IPS-NIHi11 (cell line): ENCODE results near the gene DAPK3.
"Not testable (repeated sequence)": the region's sequence is repeated elsewhere in the genome, so short reads cannot be mapped to it uniquely, and the experiment has no call there.

ENCODE experiments used
- DNase-seq: peaks from one replicate; pipeline ENCODE4 v3.0.0; 2012; ENCODE audit warnings: mixed read lengths, low spot score

Gene DAPK3

DNA sequence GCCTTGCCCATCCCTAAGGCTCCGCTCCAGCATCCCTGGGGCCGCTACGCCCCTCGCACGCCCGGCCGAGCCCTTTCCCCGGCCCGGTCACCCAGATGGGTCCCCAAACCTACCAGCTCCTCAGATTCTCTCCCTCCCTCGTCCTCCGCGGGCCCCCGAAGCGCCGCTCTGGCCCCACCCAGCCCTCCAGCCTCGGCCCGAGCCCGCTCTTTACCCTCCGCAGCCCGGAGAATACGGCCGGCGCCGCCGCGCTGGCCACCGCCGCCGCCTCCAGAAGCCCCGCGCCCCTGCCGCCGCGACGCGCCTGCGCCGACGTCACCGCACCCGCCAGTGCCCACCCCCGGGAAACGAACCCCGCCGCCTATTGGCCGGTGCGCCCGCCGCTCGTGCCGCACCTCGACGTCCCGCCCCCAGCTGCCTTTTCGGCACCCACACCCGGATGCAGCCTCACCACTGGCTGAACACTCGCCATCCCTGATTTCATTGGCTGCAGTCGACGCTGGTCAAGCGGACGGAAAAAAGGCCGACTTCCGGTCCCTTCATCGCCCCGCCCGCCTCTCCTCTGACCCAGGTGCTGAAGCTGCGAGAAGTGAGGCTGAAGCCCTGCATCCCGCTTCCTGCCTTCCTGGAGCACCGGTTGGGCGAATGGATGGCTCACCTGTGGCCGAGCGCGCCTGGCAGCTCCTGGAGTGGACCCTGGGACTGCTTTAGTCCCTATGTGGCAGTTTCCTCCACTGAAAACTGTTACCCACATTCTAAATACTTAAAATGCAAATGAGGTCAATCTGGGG, at the start of gene DAPK3:
Gene DAPK3, minus strand, starts transcription at position 292 of the 791 bp plus-strand sequence. CDS start 1,364 bp downstream, outside the sequence.
- DNase-seq: peak; percentile 88

- DNase-seq: no peak
These were observed 48.7 kb upstream of the DAPK3 start for GRCh38 chr19:4019578-4019977.

DNA sequence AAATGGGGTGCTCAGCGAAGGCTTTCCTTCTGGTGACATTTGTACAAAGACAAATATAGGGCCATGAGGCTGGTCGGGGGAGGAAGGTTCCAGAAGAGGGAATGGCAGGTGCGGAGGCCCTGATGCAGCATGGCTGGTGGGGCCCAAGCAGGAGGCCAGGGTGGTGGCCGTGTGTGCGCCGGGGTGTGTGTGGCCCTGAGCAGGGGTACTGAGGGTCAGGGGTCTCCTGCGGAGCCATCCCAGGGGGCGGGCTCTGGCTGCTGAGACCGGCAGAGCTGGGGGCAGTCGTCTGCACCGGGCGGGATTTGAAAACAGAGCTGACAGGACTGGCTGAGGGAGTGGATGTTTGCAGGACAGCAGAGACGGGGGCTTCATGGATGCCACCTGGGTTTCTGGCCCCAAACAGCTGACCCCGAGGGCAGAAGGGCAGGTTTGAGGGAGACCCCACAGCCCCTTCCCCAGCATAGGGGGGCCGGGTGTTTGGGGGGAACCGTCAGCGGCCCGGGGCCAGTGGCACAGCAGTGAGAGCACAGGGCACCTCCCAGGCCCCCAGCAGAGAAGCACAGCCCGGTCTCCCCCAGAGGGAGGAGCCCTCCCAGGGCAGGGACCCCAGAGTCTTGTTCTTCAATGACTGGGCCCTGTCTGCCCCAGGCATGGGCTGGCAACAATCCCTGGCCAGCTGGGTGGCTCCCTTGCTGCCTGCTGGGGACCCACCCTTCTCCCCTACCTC, 48.0 kb upstream of the DAPK3 start:
- no peak for DNase-seq

DNA sequence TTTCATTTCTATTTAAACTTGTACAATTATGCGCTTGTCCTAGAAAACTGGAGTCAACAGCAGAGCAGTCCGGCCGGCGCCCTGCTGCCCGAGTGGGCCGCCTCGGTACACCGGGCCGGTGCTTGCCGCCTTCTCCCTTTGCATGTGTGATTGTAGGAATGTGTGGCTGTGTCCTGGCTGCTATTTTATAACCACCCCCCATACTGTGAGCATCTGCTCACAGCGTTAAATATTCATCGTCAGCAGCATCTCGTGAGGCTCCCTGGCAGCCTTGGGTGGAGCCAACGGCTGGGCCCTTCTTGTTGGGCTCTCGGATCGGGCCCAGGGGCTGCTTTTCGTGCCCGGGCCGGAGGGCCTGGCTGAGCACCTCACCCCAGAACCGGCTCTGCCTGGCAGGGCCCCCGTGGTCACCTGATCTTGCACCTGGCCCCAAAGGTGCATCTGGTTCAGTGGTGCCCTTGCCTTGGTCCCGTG, 47.3 kb upstream of the DAPK3 start:
- peak; percentile 4 for DNase-seq

- DNase-seq: peak; percentile 6
These were observed 46.2 kb upstream of the DAPK3 start for GRCh38 chr19:4016903-4017638.

- peak; percentile 4 for DNase-seq
These were observed 45.6 kb upstream of the DAPK3 start for GRCh38 chr19:4016486-4016885.

- peak; percentile 7 for DNase-seq
These were observed 45.0 kb upstream of the DAPK3 start for GRCh38 chr19:4015705-4016402.

DNA sequence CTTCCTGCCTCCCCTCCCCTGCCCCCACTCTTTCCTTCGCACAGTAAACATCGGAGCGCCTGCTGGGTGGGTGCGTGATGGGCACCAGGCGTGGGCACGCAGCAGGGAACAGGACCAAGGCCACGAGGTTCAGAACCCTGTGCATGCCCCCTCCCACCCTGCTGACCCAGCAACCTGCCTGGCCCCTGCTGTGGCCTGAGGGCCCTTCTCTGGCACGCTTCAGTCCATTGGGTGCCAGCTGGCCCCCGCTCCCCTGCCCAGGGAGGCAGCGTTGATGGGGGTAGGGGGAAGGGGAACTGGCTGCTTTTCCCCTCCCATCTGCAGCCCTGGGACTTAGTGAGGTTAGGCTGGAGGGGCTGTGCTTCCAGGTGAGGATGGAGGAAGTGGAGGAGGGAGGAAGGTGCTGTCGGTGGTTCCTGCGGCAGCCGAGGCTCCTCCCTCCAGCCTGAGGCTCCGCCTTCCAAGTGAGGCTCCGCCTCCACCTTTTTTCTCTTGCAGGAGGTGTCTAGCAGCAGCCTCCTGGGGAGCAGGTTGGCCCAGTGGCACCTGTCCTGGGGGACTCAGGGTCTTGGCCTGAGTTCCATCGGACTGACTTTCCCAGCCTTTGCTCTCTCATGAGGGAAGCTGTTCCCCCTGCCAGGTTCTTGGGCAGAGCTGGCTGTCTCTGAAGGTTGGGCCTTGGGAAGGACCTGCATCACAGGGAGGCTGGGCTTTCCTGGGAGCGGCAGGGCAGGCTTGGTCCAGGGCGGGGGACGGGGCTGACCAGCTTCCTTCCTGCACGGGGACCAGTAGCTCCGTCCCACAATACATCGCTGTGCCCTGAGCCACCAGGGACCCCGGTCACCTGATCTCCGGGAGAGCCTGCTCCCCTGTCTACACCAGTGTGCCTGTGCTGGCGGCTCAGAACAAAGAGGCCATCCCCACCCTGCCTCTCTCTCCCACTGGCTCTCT, 43.9 kb upstream of the DAPK3 start:
- DNase-seq: peak; percentile 83

DNA sequence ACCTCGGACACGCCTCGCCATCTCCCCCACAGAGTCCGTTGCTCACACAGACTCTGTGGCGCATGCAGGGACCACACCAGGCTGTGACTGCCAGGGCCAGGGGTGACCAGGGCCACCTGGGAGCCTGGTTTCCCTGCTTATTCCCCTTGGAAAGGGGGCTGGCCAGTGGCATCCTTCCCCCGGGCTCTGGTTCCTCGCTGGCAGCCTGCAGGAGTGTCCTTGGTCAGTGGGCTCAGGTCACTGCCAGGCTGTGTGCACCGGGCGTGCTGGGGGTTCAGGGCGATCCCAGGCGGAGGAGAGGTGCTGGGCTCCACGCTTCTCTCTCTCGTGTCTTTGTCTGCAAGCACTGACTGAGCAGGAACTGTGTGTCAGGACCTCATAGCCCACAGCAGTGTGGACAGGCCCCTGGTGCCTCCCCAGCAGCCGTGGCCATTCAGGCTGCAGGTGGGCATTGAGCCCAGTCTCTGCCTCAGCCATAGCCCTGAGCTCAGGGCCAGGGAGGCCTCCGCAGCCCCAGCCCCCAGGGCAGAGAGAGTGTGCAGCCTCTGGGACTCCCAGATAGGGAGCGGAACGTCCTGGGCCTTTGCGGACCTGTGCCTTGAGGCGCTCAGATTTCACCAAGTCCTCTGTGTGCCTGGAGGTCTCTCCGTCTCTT, 43.1 kb upstream of the DAPK3 start:
- DNase-seq: peak; percentile 6

DNA sequence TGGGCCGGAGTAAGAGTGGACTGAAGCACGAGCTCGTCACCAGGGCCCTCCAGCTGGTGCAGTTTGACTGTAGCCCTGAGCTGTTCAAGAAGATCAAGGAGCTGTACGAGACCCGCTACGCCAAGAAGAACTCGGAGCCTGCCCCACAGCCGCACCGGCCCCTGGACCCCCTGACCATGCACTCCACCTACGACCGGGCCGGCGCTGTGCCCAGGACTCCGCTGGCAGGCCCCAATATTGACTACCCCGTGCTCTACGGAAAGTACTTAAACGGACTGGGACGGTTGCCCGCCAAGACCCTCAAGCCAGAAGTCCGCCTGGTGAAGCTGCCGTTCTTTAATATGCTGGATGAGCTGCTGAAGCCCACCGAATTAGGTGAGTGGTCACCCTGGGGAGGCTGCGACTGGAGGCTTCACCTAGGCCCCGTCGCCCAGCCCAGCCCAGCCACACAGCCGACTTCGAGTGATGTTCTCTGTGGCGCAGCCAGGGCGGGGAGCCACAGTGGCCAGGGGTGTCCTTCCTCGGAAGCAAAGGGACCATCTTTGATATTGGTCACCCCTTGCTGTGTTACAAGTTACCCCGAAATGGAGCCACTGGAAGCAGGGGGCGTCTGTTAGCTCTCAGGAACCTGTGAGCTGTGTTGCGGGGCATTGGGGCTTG, 42.2 kb upstream of the DAPK3 start:
- no peak for DNase-seq

DNA sequence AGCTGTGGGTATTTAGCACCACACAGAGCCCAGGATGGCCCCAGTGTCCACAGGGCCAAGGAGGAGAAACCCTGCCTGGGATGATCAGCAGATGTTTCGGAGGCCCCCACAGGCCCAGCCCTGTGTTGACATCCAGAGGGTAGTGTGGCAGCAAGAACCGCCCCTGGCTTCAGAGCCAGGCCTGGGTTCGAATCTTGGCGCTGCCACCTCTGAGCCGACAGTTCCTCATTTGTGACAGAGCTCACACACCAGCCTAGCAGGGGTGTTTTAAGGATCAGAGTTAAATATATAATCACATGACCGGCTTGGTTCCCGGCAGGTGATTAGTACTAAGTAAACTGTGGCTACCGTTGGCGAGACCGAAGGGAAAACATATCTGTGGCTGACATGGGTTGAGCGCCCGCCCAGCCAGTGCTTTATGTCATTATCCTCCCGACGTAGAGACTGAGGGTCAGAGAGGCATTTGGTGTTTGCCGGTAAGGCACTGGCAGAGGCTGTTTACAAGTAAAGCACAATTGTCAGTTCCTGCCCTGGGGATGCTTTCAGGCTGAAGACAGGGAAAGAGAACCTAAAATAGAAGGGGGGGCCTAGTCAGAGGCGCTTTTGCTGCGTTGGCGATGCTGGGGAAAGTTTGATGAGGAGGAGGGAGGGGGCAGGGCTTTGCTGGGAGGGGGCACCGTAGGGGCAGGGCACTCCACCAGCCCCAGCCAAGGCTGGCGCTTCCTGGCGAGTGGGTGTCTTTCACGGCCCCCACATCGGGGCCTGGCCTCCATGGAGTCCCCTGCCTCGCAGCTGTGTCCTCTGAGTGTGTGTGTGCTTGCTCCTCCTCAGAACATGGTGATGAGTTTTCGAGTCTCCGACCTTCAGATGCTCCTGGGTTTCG, 41.4 kb upstream of the DAPK3 start:
- no peak for DNase-seq

DNA sequence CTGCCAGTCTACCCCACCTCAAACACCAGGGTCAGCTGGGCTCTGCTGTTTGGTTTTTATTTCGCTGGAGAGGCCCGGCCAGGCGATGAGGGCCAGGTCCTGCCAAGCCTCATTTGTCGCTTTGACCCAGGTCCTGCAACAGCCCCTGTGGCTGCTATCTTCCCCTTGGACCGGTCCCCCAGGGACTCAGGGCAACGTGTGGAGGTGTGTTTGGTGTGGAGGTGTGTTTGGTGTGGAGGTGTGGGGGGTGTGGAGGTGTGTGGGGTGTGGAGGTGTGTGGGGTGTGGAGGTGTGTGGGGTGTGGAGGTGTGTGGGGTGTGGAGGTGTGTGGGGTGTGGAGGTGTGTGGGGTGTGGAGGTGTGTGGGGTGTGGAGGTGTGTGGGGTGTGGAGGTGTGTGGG, 40.5 kb upstream of the DAPK3 start:
- DNase-seq: not testable (repeated sequence)

GRCh38 chr19:4010808-4011110, 39.9 kb upstream of the DAPK3 start:
- DNase-seq: no peak

DNA sequence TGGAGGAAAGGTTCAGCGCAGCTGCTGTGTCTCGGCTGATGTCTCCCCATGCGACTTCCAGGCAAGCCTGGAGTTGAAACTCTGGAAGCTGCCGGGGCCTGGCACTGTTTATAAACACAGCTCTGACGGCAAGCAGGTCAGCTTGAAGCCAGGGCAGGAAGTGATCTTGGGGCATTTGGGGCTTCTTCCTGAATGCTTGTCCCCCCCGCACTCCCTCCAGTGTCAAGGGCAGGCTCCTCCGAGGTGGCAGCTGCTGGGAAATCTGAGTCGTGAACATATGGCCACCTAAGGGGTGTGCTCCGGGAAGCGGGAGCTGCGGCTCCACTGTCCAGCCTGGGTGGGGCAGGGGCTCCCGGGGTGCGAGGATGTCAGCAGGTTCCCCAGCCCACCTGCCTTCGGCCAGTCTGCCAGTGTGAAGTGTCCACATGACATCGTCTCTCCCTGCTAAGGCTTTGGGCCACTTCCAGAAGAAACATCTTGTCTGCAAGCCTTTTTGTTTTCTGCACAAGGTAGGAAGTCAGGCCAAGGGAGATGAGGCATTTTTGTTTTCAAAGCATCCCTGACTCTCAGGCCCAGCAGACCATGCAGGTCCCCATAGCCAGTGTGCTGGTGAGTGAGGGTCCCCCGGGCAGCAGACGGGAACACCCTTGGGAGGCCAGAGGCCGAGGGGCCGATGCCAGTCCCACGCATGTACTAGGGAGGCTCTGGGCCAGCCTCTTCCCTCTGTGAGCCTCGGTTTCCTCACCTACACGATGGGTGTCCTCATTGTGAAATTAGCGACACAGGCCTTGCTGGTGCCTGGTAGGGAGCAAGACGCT, 39.3 kb upstream of the DAPK3 start:
- DNase-seq: no peak

DNA sequence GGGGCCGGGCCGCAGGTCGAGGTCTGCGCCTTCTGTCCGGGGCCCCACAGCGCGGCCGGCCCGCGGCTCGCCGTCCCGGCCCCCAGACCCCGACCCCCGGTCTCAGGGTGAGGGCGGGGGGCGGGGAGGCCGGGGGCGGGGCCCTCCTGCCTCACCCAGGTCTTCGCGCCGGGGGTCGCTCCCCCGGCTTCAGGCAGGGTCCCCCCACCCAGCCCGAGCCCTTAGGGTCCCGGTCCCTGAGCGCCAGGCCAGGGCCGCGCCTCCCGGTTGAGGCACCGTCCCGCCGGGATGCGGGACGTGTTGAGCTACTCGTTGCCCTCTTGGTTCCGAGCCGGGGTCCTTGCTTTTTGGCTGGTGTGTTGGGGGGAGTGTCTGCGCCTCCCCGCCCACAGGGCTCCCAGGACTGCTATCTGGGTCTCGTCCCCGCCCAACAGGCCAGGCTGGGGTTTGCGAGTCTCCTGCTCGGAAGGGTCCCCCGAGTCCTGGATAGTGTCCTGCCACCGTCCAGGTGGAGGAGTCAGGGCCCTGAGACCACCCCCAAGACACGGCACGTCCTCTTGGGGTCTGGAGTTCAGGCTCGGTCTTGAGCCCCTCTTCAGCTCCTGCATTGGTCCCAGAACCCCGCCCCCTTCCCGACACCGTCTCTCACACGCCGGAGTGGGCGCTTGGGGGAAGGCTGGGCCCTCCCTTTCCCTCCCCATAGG, 37.1 kb upstream of the DAPK3 start:
- DNase-seq: peak; percentile 40

DNA sequence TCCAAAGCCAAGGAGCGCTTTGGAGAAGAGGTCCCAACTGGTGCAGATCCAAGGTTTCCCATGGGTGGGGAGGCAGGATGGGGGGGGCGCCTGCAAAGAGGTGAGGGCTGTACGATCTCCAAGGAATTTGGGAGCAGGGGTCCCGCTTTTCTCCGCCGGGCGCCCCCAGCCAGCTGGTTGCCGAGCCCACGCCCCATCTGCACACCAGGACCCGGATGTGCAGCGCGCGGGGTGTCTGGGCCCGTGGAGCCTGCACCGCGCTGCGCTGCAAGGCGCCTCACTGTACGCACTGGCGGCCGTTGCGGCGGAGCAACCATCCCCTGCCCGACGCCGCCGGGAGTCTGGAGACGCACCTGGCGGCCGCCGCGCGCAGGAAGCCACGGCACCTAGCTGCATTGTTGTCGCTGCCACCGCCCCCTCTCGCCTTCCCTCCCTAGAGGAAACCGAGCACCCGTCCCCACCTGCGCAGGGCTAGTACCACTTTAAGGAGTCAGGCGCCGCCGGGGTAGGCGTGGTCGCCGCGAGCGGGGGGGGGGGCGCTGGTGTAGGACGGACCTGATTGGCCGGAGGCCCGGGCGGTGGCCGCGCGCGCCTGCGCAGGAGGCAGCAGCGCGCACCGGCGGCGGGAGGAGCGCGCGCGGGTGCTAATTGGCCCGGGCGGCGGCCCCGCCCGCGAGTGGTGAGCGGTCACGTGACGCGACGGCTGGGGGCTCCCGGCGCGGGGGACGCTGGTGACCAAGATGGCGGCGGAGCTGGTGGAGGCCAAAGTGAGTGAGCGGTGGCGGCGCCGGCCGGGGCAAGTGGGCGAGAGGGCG, 36.3 kb upstream of the DAPK3 start, which contains the start of gene PIAS4:
Gene PIAS4, plus strand, starts transcription at position 716 of the 815 bp plus-strand sequence. Its CDS starts 25 bp downstream, at position 741.
- peak; percentile 100 for DNase-seq
